Measurements from ENCODE around the gene RCSD1.

The RCSD1 gene

DNA sequence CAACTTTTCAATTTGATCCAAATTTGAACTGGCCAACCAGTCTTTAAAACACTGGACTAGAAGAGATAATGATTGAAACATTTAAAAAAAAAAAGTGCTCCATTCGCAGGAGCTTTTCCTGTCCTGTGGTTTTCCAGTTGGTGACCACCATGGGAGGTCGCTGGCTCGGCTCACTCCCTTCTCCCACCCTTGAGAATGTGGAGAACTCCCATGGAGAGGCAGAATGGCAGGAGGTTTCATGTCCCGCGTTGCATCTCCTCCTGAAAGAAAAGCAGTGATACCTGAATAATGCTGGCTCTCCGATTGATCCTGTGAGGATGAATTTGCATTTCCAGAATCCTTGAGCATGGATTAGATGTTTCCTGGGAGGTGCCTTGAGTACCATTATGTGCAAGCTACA, 75.2 kb downstream of the RCSD1 start:
- Histone ChIP-seq H3K27ac (replicated peaks) (no peak overlapping the region), H3K4me3 (replicated peaks; ENCODE audit: insufficient read depth, low read length) (no peak overlapping the region), H3K27me3 (ENCODE audit: insufficient read depth, poor library complexity, severe bottlenecking) (no peaks in the 10 kb centered on the region)
- TF ChIP-seq GABPA (IDR thresholded peaks at IDR 0.05; ENCODE audit: low read depth): no peak
- TF ChIP-seq, protein P1, sequence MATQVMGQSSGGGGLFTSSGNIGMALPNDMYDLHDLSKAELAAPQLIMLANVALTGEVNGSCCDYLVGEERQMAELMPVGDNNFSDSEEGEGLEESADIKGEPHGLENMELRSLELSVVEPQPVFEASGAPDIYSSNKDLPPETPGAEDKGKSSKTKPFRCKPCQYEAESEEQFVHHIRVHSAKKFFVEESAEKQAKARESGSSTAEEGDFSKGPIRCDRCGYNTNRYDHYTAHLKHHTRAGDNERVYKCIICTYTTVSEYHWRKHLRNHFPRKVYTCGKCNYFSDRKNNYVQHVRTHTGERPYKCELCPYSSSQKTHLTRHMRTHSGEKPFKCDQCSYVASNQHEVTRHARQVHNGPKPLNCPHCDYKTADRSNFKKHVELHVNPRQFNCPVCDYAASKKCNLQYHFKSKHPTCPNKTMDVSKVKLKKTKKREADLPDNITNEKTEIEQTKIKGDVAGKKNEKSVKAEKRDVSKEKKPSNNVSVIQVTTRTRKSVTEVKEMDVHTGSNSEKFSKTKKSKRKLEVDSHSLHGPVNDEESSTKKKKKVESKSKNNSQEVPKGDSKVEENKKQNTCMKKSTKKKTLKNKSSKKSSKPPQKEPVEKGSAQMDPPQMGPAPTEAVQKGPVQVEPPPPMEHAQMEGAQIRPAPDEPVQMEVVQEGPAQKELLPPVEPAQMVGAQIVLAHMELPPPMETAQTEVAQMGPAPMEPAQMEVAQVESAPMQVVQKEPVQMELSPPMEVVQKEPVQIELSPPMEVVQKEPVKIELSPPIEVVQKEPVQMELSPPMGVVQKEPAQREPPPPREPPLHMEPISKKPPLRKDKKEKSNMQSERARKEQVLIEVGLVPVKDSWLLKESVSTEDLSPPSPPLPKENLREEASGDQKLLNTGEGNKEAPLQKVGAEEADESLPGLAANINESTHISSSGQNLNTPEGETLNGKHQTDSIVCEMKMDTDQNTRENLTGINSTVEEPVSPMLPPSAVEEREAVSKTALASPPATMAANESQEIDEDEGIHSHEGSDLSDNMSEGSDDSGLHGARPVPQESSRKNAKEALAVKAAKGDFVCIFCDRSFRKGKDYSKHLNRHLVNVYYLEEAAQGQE (IDR thresholded peaks at IDR 0.05; ENCODE audit: insufficient replicate concordance, low read depth): no peak
- no peak for DNase-seq (ENCODE audit: low read depth in 1 of 2, low spot score in 1 of 2)

DNA sequence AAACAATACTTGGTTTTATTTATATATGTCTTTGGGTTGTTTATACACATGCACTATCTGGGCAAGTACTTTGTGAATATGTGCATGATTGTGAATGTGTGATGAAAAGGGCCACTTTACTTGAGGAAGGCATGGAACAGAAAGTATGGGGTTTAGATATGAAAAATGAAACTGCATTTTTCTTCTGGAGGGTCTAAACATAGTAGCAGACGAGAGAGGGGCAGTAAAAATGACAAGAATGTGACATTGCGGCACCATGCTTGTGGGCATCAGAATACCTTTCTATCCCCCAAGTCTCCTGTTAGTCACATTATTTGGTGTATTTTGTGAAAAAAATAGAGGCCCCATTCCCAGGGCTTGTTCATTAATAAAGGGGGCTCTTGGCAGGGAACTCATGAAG, 76.3 kb downstream of the RCSD1 start:
- no peak overlapping the region for H3K27ac ChIP-seq (replicated peaks)
- no peak overlapping the region for H3K4me3 ChIP-seq (replicated peaks; ENCODE audit: insufficient read depth, low read length)
- TF ChIP-seq SPI1 (IDR thresholded peaks at IDR 0.05; ENCODE audit: borderline replicate concordance, low read depth) (no peak), GABPA (IDR thresholded peaks at IDR 0.05; ENCODE audit: low read depth) (no peak)
- TF ChIP-seq, protein P1 (IDR thresholded peaks at IDR 0.05; ENCODE audit: insufficient replicate concordance, low read depth): no peak
- TF ChIP-seq, protein P2, sequence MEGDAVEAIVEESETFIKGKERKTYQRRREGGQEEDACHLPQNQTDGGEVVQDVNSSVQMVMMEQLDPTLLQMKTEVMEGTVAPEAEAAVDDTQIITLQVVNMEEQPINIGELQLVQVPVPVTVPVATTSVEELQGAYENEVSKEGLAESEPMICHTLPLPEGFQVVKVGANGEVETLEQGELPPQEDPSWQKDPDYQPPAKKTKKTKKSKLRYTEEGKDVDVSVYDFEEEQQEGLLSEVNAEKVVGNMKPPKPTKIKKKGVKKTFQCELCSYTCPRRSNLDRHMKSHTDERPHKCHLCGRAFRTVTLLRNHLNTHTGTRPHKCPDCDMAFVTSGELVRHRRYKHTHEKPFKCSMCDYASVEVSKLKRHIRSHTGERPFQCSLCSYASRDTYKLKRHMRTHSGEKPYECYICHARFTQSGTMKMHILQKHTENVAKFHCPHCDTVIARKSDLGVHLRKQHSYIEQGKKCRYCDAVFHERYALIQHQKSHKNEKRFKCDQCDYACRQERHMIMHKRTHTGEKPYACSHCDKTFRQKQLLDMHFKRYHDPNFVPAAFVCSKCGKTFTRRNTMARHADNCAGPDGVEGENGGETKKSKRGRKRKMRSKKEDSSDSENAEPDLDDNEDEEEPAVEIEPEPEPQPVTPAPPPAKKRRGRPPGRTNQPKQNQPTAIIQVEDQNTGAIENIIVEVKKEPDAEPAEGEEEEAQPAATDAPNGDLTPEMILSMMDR (IDR thresholded peaks at IDR 0.05; ENCODE audit: insufficient read depth, low read length): no peak
- no peaks in the 10 kb centered on the region for H3K27me3 ChIP-seq (ENCODE audit: insufficient read depth, poor library complexity, severe bottlenecking)
- DNase-seq (ENCODE audit: low read depth in 1 of 2, low spot score in 1 of 2): no peak

DNA sequence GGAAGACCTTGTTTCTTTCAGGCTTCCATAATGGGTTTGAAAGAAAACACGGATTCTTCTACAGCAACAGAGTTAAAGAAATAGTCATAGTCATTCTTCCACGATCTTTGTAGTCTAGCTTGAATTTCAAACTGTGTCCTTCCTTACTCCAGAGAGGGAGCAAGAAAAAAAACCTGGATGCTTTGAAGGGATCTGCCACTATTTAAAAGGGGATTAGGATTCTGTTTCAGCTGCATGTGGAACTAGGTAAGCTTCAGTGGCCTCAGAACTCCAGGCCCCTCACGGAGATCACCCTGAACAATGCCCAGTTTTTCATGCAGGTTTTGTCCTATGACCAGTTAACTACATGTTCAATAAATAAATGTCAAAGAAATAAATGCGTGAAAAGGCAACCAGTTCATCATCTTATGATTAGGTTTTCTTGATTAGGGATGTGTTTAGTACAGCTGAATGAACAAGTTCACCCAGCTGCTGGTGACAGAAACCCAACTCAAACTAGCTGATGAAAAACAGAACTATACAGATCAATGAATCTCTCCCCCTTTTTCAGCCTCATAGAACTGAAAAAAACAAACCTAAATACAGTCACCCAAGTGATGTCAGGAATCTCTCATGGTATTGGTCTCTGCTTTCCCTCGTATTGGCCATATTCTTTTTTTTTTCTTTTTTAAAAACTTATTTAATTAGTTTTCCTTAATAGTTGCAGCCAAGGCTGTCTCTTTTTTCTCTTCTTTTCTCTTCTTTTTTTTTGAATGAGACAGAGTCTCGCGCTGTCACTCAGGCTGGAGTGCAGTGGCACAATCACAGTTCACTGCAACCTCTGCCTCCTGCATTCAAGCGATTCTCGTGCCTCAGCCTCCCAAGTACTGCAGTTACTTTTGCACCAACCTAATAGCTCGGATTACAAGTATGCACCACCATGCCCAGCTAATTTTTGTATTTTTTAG, 77.2 kb downstream of the RCSD1 start:
- Histone ChIP-seq H3K27ac (replicated peaks) (no peak overlapping the region), H3K27me3 (ENCODE audit: insufficient read depth, poor library complexity, severe bottlenecking) (no peaks in the 10 kb centered on the region), H3K4me3 (replicated peaks; ENCODE audit: insufficient read depth, low read length) (no peak overlapping the region)
- no peak for DNase-seq (ENCODE audit: low read depth in 1 of 2, low spot score in 1 of 2)
- TF ChIP-seq POLR2AphosphoS5 (IDR thresholded peaks at IDR 0.05; ENCODE audit: low read depth) (no peak), SPI1 (IDR thresholded peaks at IDR 0.05; ENCODE audit: borderline replicate concordance, low read depth) (no peak), GABPA (IDR thresholded peaks at IDR 0.05; ENCODE audit: low read depth) (no peak)
- TF ChIP-seq, protein P2 (IDR thresholded peaks at IDR 0.05; ENCODE audit: insufficient read depth, low read length): no peak
- TF ChIP-seq, protein P1 (IDR thresholded peaks at IDR 0.05; ENCODE audit: insufficient replicate concordance, low read depth): no peak
